ENCODE data around the gene NKAIN1.

The NKAIN1 gene

GRCh38 chr1:31201931-31202360, 37.7 kb downstream of the NKAIN1 start:
- Histone ChIP-seq H3K27me3 (replicated peaks; ENCODE audit: insufficient read depth, low read length) (peaks cover 24% of the 10 kb centered on the region), H3K9me3 (replicated peaks; ENCODE audit: insufficient read depth, low read length) (no peaks in the 10 kb centered on the region), H3K4me3 (ENCODE audit: low read length) (no peak overlapping the region), H3K4me2 (ENCODE audit: low read depth, low read length) (no peak overlapping the region), H3K9ac (ENCODE audit: low read length) (no peak overlapping the region), H2AFZ (ENCODE audit: low read length) (no peak overlapping the region), H3K36me3 (replicated peaks; ENCODE audit: insufficient read depth, low read length) (no peaks in the 10 kb centered on the region), H3K27ac (ENCODE audit: low read length) (no peak overlapping the region), H3F3A (ENCODE audit: insufficient read depth, low read length) (no peaks in the 10 kb centered on the region), H4K20me1 (ENCODE audit: insufficient read depth, low read length) (no peaks in the 10 kb centered on the region), H3K4me1 (ENCODE audit: low read length) (no peaks in the 10 kb centered on the region), H3K79me2 (ENCODE audit: low read length) (no peaks in the 10 kb centered on the region), H3K9me2 (replicated peaks; ENCODE audit: insufficient read depth, low read length) (no peaks in the 10 kb centered on the region)
- DNase-seq, result no peak
- TF ChIP-seq CTCF (IDR thresholded peaks at IDR 0.05; ENCODE audit: low read length), result no peak
- TF ChIP-seq EZH2 (optimal IDR thresholded peaks at IDR 0.05; ENCODE audit: low read depth, low read length), result no peak
- TF ChIP-seq EZH2phosphoT487 (IDR thresholded peaks at IDR 0.05; ENCODE audit: low read length), result no peak

DNA sequence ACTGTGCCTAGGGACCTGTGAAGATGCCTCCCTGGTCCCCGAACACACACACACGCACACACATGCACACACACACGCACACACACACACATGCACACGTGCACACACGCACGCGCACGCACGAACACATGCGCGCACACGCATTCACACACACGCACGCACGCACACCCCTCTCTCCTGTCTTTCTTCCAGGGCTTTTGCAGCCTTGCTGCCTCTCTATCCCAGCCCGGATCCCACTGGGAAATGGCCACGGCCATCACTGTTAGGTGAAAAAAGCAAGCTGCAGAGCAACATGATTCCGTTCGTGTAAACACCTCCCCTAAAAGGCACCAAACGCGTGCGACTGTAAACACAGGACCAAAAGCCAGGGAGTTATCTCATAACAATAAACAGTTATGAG, 39.7 kb downstream of the NKAIN1 start:
- no peak overlapping the region for H3K9ac ChIP-seq (ENCODE audit: low read length)
- DNase-seq, result no peak

GRCh38 chr1:31199236-31199790, 40.4 kb downstream of the NKAIN1 start:
- H3F3A ChIP-seq (ENCODE audit: insufficient read depth, low read length), result no peaks in the 10 kb centered on the region
- no peaks in the 10 kb centered on the region for H3K36me3 ChIP-seq (replicated peaks; ENCODE audit: insufficient read depth, low read length)
- TF ChIP-seq EZH2 (optimal IDR thresholded peaks at IDR 0.05; ENCODE audit: low read depth, low read length), result no peak
- no peak for TF ChIP-seq EZH2phosphoT487 (IDR thresholded peaks at IDR 0.05; ENCODE audit: low read length)
- no peak overlapping the region for H2AFZ ChIP-seq (ENCODE audit: low read length)
- no peak overlapping the region for H3K9ac ChIP-seq (ENCODE audit: low read length)
- no peak overlapping the region for H3K27ac ChIP-seq (ENCODE audit: low read length)
- H3K4me1 ChIP-seq (ENCODE audit: low read length), result no peaks in the 10 kb centered on the region
- H4K20me1 ChIP-seq (ENCODE audit: insufficient read depth, low read length), result no peaks in the 10 kb centered on the region
- H3K9me3 ChIP-seq (replicated peaks; ENCODE audit: insufficient read depth, low read length), result no peaks in the 10 kb centered on the region
- H3K4me2 ChIP-seq (ENCODE audit: low read depth, low read length), result no peak overlapping the region
- H3K4me3 ChIP-seq (ENCODE audit: low read length), result no peak overlapping the region
- peaks cover 24% of the 10 kb centered on the region for H3K27me3 ChIP-seq (replicated peaks; ENCODE audit: insufficient read depth, low read length)
- H3K9me2 ChIP-seq (replicated peaks; ENCODE audit: insufficient read depth, low read length), result no peaks in the 10 kb centered on the region
- DNase-seq, result no peak
- no peaks in the 10 kb centered on the region for H3K79me2 ChIP-seq (ENCODE audit: low read length)

More for the DNA sequence above, 39.7 kb downstream of the NKAIN1 start:
- TF ChIP-seq EZH2phosphoT487 (IDR thresholded peaks at IDR 0.05; ENCODE audit: low read length) (no peak), CTCF (IDR thresholded peaks at IDR 0.05; ENCODE audit: low read length) (no peak), EZH2 (optimal IDR thresholded peaks at IDR 0.05; ENCODE audit: low read depth, low read length) (no peak)
- Histone ChIP-seq H3K4me2 (ENCODE audit: low read depth, low read length) (no peak overlapping the region), H3K27ac (ENCODE audit: low read length) (no peak overlapping the region), H2AFZ (ENCODE audit: low read length) (no peak overlapping the region), H3K4me3 (ENCODE audit: low read length) (no peak overlapping the region), H3K36me3 (replicated peaks; ENCODE audit: insufficient read depth, low read length) (no peaks in the 10 kb centered on the region), H3K79me2 (ENCODE audit: low read length) (no peaks in the 10 kb centered on the region), H4K20me1 (ENCODE audit: insufficient read depth, low read length) (no peaks in the 10 kb centered on the region), H3F3A (ENCODE audit: insufficient read depth, low read length) (no peaks in the 10 kb centered on the region), H3K9me2 (replicated peaks; ENCODE audit: insufficient read depth, low read length) (no peaks in the 10 kb centered on the region), H3K9me3 (replicated peaks; ENCODE audit: insufficient read depth, low read length) (no peaks in the 10 kb centered on the region), H3K27me3 (replicated peaks; ENCODE audit: insufficient read depth, low read length) (peaks cover 24% of the 10 kb centered on the region), H3K4me1 (ENCODE audit: low read length) (no peaks in the 10 kb centered on the region)

- H3K27me3 ChIP-seq (replicated peaks; ENCODE audit: insufficient read depth, low read length), result peaks cover 24% of the 10 kb centered on the region
- no peaks in the 10 kb centered on the region for H4K20me1 ChIP-seq (ENCODE audit: insufficient read depth, low read length)
- H3K4me2 ChIP-seq (ENCODE audit: low read depth, low read length), result no peak overlapping the region
- H3K9me3 ChIP-seq (replicated peaks; ENCODE audit: insufficient read depth, low read length), result no peaks in the 10 kb centered on the region
- no peak overlapping the region for H3K4me3 ChIP-seq (ENCODE audit: low read length)
- no peak for DNase-seq
- no peaks in the 10 kb centered on the region for H3K36me3 ChIP-seq (replicated peaks; ENCODE audit: insufficient read depth, low read length)
- H3F3A ChIP-seq (ENCODE audit: insufficient read depth, low read length), result no peaks in the 10 kb centered on the region
- H2AFZ ChIP-seq (ENCODE audit: low read length), result no peak overlapping the region
- no peaks in the 10 kb centered on the region for H3K79me2 ChIP-seq (ENCODE audit: low read length)
- TF ChIP-seq EZH2phosphoT487 (IDR thresholded peaks at IDR 0.05; ENCODE audit: low read length), result no peak
- no peak for TF ChIP-seq EZH2 (optimal IDR thresholded peaks at IDR 0.05; ENCODE audit: low read depth, low read length)
- no peak for TF ChIP-seq CTCF (IDR thresholded peaks at IDR 0.05; ENCODE audit: low read length)
- H3K9me2 ChIP-seq (replicated peaks; ENCODE audit: insufficient read depth, low read length), result no peaks in the 10 kb centered on the region
- no peak overlapping the region for H3K9ac ChIP-seq (ENCODE audit: low read length)
- no peaks in the 10 kb centered on the region for H3K4me1 ChIP-seq (ENCODE audit: low read length)
- H3K27ac ChIP-seq (ENCODE audit: low read length), result no peak overlapping the region
Observed at GRCh38 chr1:31198600-31198999, 41.1 kb downstream of the NKAIN1 start.
